ENCODE measurements around the gene B4GALT3. TPM values are rescaled to one million over a fixed set of nuclear protein-coding genes. Genes with fewer than 3 reads are reported as not detected.

B4GALT3 gene
- total and polyA plus RNA-seq, 2 donors (not counting 1 experiment from before 2014, with no cell fraction given) = 17.8 to 18.7 TPM

DNA sequence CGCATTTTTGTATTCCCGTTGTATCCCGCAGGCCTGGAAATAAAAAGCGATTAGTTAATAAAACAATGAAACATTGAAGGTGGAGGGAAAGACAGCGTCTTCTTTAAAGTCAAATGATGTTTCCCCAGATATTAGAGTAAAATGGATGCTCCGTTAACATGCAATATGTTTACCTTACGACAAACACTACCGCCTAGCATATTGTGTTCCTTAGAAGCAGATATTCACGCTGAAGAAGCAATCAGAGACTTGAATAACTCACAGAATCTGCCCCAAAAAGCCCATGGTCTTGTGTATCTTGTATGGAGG is 583 bp upstream of the B4GALT3 start:
- Histone ChIP-seq H3K9me3 (ENCODE audit: control insufficient read depth, insufficient read depth, low read depth, low read length) (no peaks in the 10 kb centered on the region), H3K4me2 (ENCODE audit: extremely low read depth, insufficient read depth, low read length) (peak overlapping the region; percentile 64), H3K9ac (ENCODE audit: insufficient read depth, low read length) (no peak overlapping the region), H3K79me2 (ENCODE audit: control insufficient read depth, insufficient read depth, low read length) (peaks cover 6% of the 10 kb centered on the region), H4K20me1 (ENCODE audit: control insufficient read depth, extremely low read depth, insufficient read depth, low read length) (no peaks in the 10 kb centered on the region), H3K36me3 (ENCODE audit: control insufficient read depth, insufficient read depth, low read length) (peaks cover 4% of the 10 kb centered on the region), H2AFZ (ENCODE audit: low read length) (no peak overlapping the region), H3K27me3 (ENCODE audit: control insufficient read depth, insufficient read depth, low read length) (no peaks in the 10 kb centered on the region), H3K4me3 (replicated peaks in 1 of 4; ENCODE audit: control extremely low read depth in 1 of 4, insufficient read depth in 1 of 4, low read depth in 3 of 4, low read length in 4 of 4) (peak overlapping the region in 2 of 4 experiments; percentile 48 to 91), H3K27ac (ENCODE audit: insufficient read depth, low read length) (peak overlapping the region; percentile 86), H3K4me1 (ENCODE audit: control insufficient read depth, extremely low read depth, insufficient read depth, low read length) (peaks cover 8% of the 10 kb centered on the region)
- no peak for DNase-seq (ENCODE audit: low read depth in 2 of 2)
- no peak for TF ChIP-seq EZH2 (IDR thresholded peaks at IDR 0.05; ENCODE audit: low read length, missing control alignments)
- TF ChIP-seq, protein P1, sequence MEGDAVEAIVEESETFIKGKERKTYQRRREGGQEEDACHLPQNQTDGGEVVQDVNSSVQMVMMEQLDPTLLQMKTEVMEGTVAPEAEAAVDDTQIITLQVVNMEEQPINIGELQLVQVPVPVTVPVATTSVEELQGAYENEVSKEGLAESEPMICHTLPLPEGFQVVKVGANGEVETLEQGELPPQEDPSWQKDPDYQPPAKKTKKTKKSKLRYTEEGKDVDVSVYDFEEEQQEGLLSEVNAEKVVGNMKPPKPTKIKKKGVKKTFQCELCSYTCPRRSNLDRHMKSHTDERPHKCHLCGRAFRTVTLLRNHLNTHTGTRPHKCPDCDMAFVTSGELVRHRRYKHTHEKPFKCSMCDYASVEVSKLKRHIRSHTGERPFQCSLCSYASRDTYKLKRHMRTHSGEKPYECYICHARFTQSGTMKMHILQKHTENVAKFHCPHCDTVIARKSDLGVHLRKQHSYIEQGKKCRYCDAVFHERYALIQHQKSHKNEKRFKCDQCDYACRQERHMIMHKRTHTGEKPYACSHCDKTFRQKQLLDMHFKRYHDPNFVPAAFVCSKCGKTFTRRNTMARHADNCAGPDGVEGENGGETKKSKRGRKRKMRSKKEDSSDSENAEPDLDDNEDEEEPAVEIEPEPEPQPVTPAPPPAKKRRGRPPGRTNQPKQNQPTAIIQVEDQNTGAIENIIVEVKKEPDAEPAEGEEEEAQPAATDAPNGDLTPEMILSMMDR (conservative IDR thresholded peaks at IDR 0.05 in 1 of 2, IDR thresholded peaks at IDR 0.05 in 1 of 2; ENCODE audit: low read depth in 1 of 2, low read length in 2 of 2) = no peak

GRCh38 chr1:161176468-161177111 is 717 bp downstream of the B4GALT3 start:
- Histone ChIP-seq H3K9me3 (ENCODE audit: control insufficient read depth, insufficient read depth, low read depth, low read length) (no peaks in the 10 kb centered on the region), H3K4me2 (ENCODE audit: extremely low read depth, insufficient read depth, low read length) (peak overlapping the region; percentile 96), H3K4me1 (ENCODE audit: control insufficient read depth, extremely low read depth, insufficient read depth, low read length) (peaks cover 16% of the 10 kb centered on the region), H3K27me3 (ENCODE audit: control insufficient read depth, insufficient read depth, low read length) (no peaks in the 10 kb centered on the region), H3K79me2 (ENCODE audit: control insufficient read depth, insufficient read depth, low read length) (peaks cover 6% of the 10 kb centered on the region), H3K27ac (ENCODE audit: insufficient read depth, low read length) (peak overlapping the region; percentile 86), H3K9ac (ENCODE audit: insufficient read depth, low read length) (peak overlapping the region; percentile 85), H4K20me1 (ENCODE audit: control insufficient read depth, extremely low read depth, insufficient read depth, low read length) (no peaks in the 10 kb centered on the region), H3K36me3 (ENCODE audit: control insufficient read depth, insufficient read depth, low read length) (peaks cover 8% of the 10 kb centered on the region), H2AFZ (ENCODE audit: low read length) (no peak overlapping the region), H3K4me3 (replicated peaks in 1 of 4; ENCODE audit: control extremely low read depth in 1 of 4, insufficient read depth in 1 of 4, low read depth in 3 of 4, low read length in 4 of 4) (peak overlapping the region; percentile 86 to 91 (median 90))
- no peak for DNase-seq (ENCODE audit: low read depth in 2 of 2)
- TF ChIP-seq, protein P1 (conservative IDR thresholded peaks at IDR 0.05 in 1 of 2, IDR thresholded peaks at IDR 0.05 in 1 of 2; ENCODE audit: low read depth in 1 of 2, low read length in 2 of 2) = no peak
- no peak for TF ChIP-seq EZH2 (IDR thresholded peaks at IDR 0.05; ENCODE audit: low read length, missing control alignments)

GRCh38 chr1:161175771-161176453 is 1.4 kb downstream of the B4GALT3 start:
- H3K27ac ChIP-seq (ENCODE audit: insufficient read depth, low read length) = no peak overlapping the region

More at GRCh38 chr1:161175771-161176453, 1.4 kb downstream of the B4GALT3 start:
- no peak for TF ChIP-seq EZH2 (IDR thresholded peaks at IDR 0.05; ENCODE audit: low read length, missing control alignments)
- TF ChIP-seq, protein P1 (conservative IDR thresholded peaks at IDR 0.05 in 1 of 2, IDR thresholded peaks at IDR 0.05 in 1 of 2; ENCODE audit: low read depth in 1 of 2, low read length in 2 of 2) = no peak
- H3K36me3 ChIP-seq (ENCODE audit: control insufficient read depth, insufficient read depth, low read length) = peaks cover 9% of the 10 kb centered on the region
- no peaks in the 10 kb centered on the region for H4K20me1 ChIP-seq (ENCODE audit: control insufficient read depth, extremely low read depth, insufficient read depth, low read length)
- peaks cover 16% of the 10 kb centered on the region for H3K4me1 ChIP-seq (ENCODE audit: control insufficient read depth, extremely low read depth, insufficient read depth, low read length)
- peak overlapping the region; percentile 96 for H3K4me2 ChIP-seq (ENCODE audit: extremely low read depth, insufficient read depth, low read length)
- H3K9ac ChIP-seq (ENCODE audit: insufficient read depth, low read length) = no peak overlapping the region
- H3K27me3 ChIP-seq (ENCODE audit: control insufficient read depth, insufficient read depth, low read length) = no peaks in the 10 kb centered on the region
- H2AFZ ChIP-seq (ENCODE audit: low read length) = no peak overlapping the region
- no peaks in the 10 kb centered on the region for H3K9me3 ChIP-seq (ENCODE audit: control insufficient read depth, insufficient read depth, low read depth, low read length)
- DNase-seq (ENCODE audit: low read depth in 2 of 2) = no peak
- peaks cover 6% of the 10 kb centered on the region for H3K79me2 ChIP-seq (ENCODE audit: control insufficient read depth, insufficient read depth, low read length)
- H3K4me3 ChIP-seq (replicated peaks in 1 of 4; ENCODE audit: control extremely low read depth in 1 of 4, insufficient read depth in 1 of 4, low read depth in 3 of 4, low read length in 4 of 4) = peak overlapping the region in 2 of 4 experiments; percentile 91

Data from fibroblast of lung (primary cell).